ENCODE results near the gene OBI1.
A peak's percentile ranks its signal among the peaks of the same experiment; 100 is the strongest.

OBI1 gene

GRCh38 chr13:78604782-78605611 is 54.0 kb downstream of the OBI1 start:
- H3K27me3 ChIP-seq (ENCODE audit: insufficient read depth, low read length): no peaks in the 10 kb centered on the region; the same call in 1 of the 2 replicates
- no peaks in the 10 kb centered on the region for H4K20me1 ChIP-seq (ENCODE audit: insufficient read depth, low read length)
- H3K4me1 ChIP-seq (ENCODE audit: insufficient read depth, low read length, severe bottlenecking): peaks cover 14% of the 10 kb centered on the region
- no peak overlapping the region for H3K4me3 ChIP-seq (ENCODE audit: low read depth, low read length, poor library complexity, severe bottlenecking)
- no peak overlapping the region for H3K27ac ChIP-seq (ENCODE audit: low read depth, low read length, poor library complexity, severe bottlenecking)
- H3K9me3 ChIP-seq (ENCODE audit: low read length): no peaks in the 10 kb centered on the region
- H3K36me3 ChIP-seq (ENCODE audit: insufficient read depth, low read length): peaks cover 7% of the 10 kb centered on the region; the same call in 1 of the 2 replicates
- H3K79me2 ChIP-seq (ENCODE audit: insufficient read depth, low read length): no peaks in the 10 kb centered on the region
- no peak overlapping the region for H3K4me2 ChIP-seq (ENCODE audit: low read length)
- no peak overlapping the region for H3K9ac ChIP-seq (ENCODE audit: low read length)
- no peak overlapping the region for H2AFZ ChIP-seq (ENCODE audit: low read length)
- TF ChIP-seq EZH2 (IDR thresholded peaks at IDR 0.05; ENCODE audit: borderline replicate concordance, low read length) (no peak), CTCF (IDR thresholded peaks at IDR 0.05; ENCODE audit: low read length) (no peak)
- H3K9me2 ChIP-seq (ENCODE audit: low read depth, low read length): no peaks in the 10 kb centered on the region
- no peaks in the 10 kb centered on the region for H3F3A ChIP-seq (ENCODE audit: insufficient read depth, low read length)

- H3K79me2 ChIP-seq (ENCODE audit: insufficient read depth, low read length): no peaks in the 10 kb centered on the region
- H3K9me2 ChIP-seq (ENCODE audit: low read depth, low read length): no peaks in the 10 kb centered on the region
- H3K9me3 ChIP-seq (ENCODE audit: low read length): no peaks in the 10 kb centered on the region
- H3K4me1 ChIP-seq (ENCODE audit: insufficient read depth, low read length, severe bottlenecking): peaks cover 14% of the 10 kb centered on the region
- peak within 1 kb of the TSS; percentile 80 for H3K4me3 ChIP-seq (ENCODE audit: low read depth, low read length, poor library complexity, severe bottlenecking)
- H3F3A ChIP-seq (ENCODE audit: insufficient read depth, low read length): no peaks in the 10 kb centered on the region
- H2AFZ ChIP-seq (ENCODE audit: low read length): 0 out of 2 replicates have a peak within 1 kb of the TSS, but pooled peaks have one; percentile 48
- H3K36me3 ChIP-seq (ENCODE audit: insufficient read depth, low read length): peaks cover 7% of the 10 kb centered on the region; the same call in 1 of the 2 replicates
- peak within 1 kb of the TSS; percentile 90 for H3K4me2 ChIP-seq (ENCODE audit: low read length)
- no peaks in the 10 kb centered on the region; the same call in 1 of the 2 replicates for H4K20me1 ChIP-seq (ENCODE audit: insufficient read depth, low read length)
- no peak within 1 kb of the TSS for H3K27ac ChIP-seq (ENCODE audit: low read depth, low read length, poor library complexity, severe bottlenecking)
- peak within 1 kb of the TSS; percentile 74 for H3K9ac ChIP-seq (ENCODE audit: low read length)
- TF ChIP-seq CTCF (IDR thresholded peaks at IDR 0.05; ENCODE audit: low read length): no peak
- TF ChIP-seq EZH2 (IDR thresholded peaks at IDR 0.05; ENCODE audit: borderline replicate concordance, low read length): no peak
- H3K27me3 ChIP-seq (ENCODE audit: insufficient read depth, low read length): no peaks in the 10 kb centered on the region; the same call in 1 of the 2 replicates
Measured at GRCh38 chr13:78603240-78603957, 55.6 kb downstream of the OBI1 start, which contains the start of gene POU4F1. POU4F1 (minus strand) TSS chr13:78603552; CDS start chr13:78603326, 226 bp downstream.

GRCh38 chr13:78602561-78603239 is 56.3 kb downstream of the OBI1 start:
- peaks cover 14% of the 10 kb centered on the region for H3K4me1 ChIP-seq (ENCODE audit: insufficient read depth, low read length, severe bottlenecking)
- H3K27ac ChIP-seq (ENCODE audit: low read depth, low read length, poor library complexity, severe bottlenecking): no peak overlapping the region
- H3K4me2 ChIP-seq (ENCODE audit: low read length): peak overlapping the region; percentile 90
- H3K4me3 ChIP-seq (ENCODE audit: low read depth, low read length, poor library complexity, severe bottlenecking): peak overlapping the region; percentile 80
- H4K20me1 ChIP-seq (ENCODE audit: insufficient read depth, low read length): no peaks in the 10 kb centered on the region; the same call in 1 of the 2 replicates
- H3F3A ChIP-seq (ENCODE audit: insufficient read depth, low read length): no peaks in the 10 kb centered on the region
- peak overlapping the region; percentile 74 for H3K9ac ChIP-seq (ENCODE audit: low read length)
- H3K9me3 ChIP-seq (ENCODE audit: low read length): no peaks in the 10 kb centered on the region
- TF ChIP-seq EZH2 (IDR thresholded peaks at IDR 0.05; ENCODE audit: borderline replicate concordance, low read length) (no peak), CTCF (IDR thresholded peaks at IDR 0.05; ENCODE audit: low read length) (no peak)
- no peaks in the 10 kb centered on the region; the same call in 1 of the 2 replicates for H3K27me3 ChIP-seq (ENCODE audit: insufficient read depth, low read length)
- H3K79me2 ChIP-seq (ENCODE audit: insufficient read depth, low read length): no peaks in the 10 kb centered on the region
- H2AFZ ChIP-seq (ENCODE audit: low read length): 0 out of 2 replicates have a peak overlapping the region, but pooled peaks have one; percentile 48
- no peaks in the 10 kb centered on the region for H3K9me2 ChIP-seq (ENCODE audit: low read depth, low read length)
- peaks cover 7% of the 10 kb centered on the region; the same call in 1 of the 2 replicates for H3K36me3 ChIP-seq (ENCODE audit: insufficient read depth, low read length)
